Lower leg skin (tissue), 4 donors: Measurements from ENCODE around the gene HLA-DMB. TPM values are rescaled to one million over a fixed set of nuclear protein-coding genes. Genes with fewer than 3 reads are reported as not detected.
A peak's percentile ranks its signal among the peaks of the same experiment; 100 is the strongest.

Experiments
- DNase-seq, 2 donors: peaks; one replicate each; pipeline ENCODE4 v3.0.0-alpha.2; 2019; ENCODE audit warnings: low spot score in 2 of 2
- H3K4me3 ChIP-seq: fragments of 200-600 bp; sonication (generic); 2 replicates; pipeline ENCODE4 v1.5.1; 2017; ENCODE audit warnings: mild to moderate bottlenecking, low read depth; ENCODE audit not compliant: poor library complexity, severe bottlenecking
- POLR2A ChIP-seq, 2 donors: fragments of 450-650 bp; IDR thresholded peaks; one replicate each; pipeline ENCODE4 v1.6.1; 2016 to 2017; ENCODE audit warnings: antibody characterized with exemption in 2 of 2, mild to moderate bottlenecking in 1 of 2, moderate library complexity in 1 of 2
- WGBS, 2 donors: methylation state at CpG; one replicate each; pipeline ENCODE4 v1.1.5; 2018; 5-methylcytosine and 5-hydroxymethylcytosine counted together
- intact Hi-C: fragments of 100-400 bp; cut with DNase I; formaldehyde crosslinking; loops from one replicate; pipeline ENCODE4 v1.15.0; 2023; ENCODE audit warnings: low total_unique reads
- total RNA-seq, 4 donors: library from RNA; depleted of rRNA; stranded (reverse); fragments of >200 nt; gene quantifications; one replicate each; pipeline ENCODE4 v1.1.0, GENCODE V29; 2016
- TF ChIP-seq, protein P1 (sequence below), 3 donors: fragments of 450-650 bp; IDR thresholded peaks; one replicate each; pipeline ENCODE4 v1.5.1; 2016; ENCODE audit warnings: antibody characterized with exemption in 3 of 3, mild to moderate bottlenecking in 3 of 3, moderate library complexity in 2 of 3

The HLA-DMB gene
- total RNA-seq, 4 donors from 2014 or later = 15.3 to 23.2 (median 18.4) TPM

GRCh38 chr6:32973144-32974015 is 32.6 kb upstream of the HLA-DMB start:
- 0% methylated on average over 23 of the region's 23 CpGs for WGBS, 2 donors
- DNase-seq = no peak
- H3K4me3 ChIP-seq = peak overlapping the region; percentile 95
- intact Hi-C loops = no loop called here
- no peak for TF ChIP-seq POLR2A (IDR thresholded peaks at IDR 0.05)
- TF ChIP-seq, protein P1, sequence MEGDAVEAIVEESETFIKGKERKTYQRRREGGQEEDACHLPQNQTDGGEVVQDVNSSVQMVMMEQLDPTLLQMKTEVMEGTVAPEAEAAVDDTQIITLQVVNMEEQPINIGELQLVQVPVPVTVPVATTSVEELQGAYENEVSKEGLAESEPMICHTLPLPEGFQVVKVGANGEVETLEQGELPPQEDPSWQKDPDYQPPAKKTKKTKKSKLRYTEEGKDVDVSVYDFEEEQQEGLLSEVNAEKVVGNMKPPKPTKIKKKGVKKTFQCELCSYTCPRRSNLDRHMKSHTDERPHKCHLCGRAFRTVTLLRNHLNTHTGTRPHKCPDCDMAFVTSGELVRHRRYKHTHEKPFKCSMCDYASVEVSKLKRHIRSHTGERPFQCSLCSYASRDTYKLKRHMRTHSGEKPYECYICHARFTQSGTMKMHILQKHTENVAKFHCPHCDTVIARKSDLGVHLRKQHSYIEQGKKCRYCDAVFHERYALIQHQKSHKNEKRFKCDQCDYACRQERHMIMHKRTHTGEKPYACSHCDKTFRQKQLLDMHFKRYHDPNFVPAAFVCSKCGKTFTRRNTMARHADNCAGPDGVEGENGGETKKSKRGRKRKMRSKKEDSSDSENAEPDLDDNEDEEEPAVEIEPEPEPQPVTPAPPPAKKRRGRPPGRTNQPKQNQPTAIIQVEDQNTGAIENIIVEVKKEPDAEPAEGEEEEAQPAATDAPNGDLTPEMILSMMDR (IDR thresholded peaks at IDR 0.05) = no peak

GRCh38 chr6:32972353-32973143 is 31.7 kb upstream of the HLA-DMB start:
- H3K4me3 ChIP-seq = peak overlapping the region; percentile 95
- 0% methylated on average over 56 to 68 of the region's 70 CpGs for WGBS, 2 donors
- intact Hi-C loops = no loop called here
- TF ChIP-seq, protein P1 (IDR thresholded peaks at IDR 0.05) = no peak
- TF ChIP-seq POLR2A (IDR thresholded peaks at IDR 0.05) = no peak
- DNase-seq = peak in 1 of 2 donors; percentile 88

DNA sequence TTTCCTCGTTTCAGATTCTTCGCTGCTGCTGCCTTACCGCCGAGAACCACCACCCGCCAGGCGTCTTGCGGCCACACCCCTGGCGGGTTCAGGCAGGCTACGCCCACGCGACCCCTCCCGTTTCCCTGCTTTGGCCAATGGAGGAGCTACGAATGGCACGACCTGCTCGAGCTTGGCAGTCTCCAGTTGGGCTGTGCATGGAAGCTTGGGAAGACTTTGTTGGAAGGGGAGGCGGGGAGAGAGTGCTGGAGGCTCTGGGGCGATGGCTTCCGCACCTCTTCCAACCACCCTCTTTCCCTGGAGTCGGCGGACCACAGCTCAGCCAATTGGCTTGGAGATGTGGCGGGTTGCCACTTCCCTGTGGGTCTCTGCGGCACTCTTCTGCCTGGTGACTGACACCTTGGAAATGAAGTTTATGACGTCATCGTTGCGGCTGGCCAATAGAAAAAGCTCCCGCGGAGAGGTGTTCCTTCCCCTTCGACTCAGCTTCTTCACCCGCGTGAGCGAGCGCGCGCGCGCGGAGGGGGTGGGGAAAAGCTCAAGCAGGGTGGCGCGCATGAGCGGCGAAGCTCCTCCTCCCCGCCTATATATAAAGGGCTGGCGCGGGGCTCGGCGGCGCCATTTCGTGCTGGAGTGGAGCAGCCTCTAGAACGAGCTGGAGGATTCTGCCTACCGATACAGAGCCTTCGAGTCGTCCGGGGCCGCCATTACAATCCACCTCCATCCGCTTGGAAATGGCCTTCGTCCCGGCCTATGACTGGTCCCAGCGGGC is 30.9 kb upstream of the HLA-DMB start:
- intact Hi-C loops = no loop called here
- H3K4me3 ChIP-seq = peak overlapping the region; percentile 95
- 0% methylated on average over 24 to 41 of the region's 58 CpGs for WGBS, 2 donors
- TF ChIP-seq, protein P1 (IDR thresholded peaks at IDR 0.05) = no peak
- peak in 1 of 2 donors; percentile 99 for TF ChIP-seq POLR2A (IDR thresholded peaks at IDR 0.05)
- peak; percentile 100 for DNase-seq

GRCh38 chr6:32971242-32971580 is 30.4 kb upstream of the HLA-DMB start:
- intact Hi-C loops = no loop called here
- no peak for TF ChIP-seq POLR2A (IDR thresholded peaks at IDR 0.05)
- TF ChIP-seq, protein P1 (IDR thresholded peaks at IDR 0.05) = no peak

DNA sequence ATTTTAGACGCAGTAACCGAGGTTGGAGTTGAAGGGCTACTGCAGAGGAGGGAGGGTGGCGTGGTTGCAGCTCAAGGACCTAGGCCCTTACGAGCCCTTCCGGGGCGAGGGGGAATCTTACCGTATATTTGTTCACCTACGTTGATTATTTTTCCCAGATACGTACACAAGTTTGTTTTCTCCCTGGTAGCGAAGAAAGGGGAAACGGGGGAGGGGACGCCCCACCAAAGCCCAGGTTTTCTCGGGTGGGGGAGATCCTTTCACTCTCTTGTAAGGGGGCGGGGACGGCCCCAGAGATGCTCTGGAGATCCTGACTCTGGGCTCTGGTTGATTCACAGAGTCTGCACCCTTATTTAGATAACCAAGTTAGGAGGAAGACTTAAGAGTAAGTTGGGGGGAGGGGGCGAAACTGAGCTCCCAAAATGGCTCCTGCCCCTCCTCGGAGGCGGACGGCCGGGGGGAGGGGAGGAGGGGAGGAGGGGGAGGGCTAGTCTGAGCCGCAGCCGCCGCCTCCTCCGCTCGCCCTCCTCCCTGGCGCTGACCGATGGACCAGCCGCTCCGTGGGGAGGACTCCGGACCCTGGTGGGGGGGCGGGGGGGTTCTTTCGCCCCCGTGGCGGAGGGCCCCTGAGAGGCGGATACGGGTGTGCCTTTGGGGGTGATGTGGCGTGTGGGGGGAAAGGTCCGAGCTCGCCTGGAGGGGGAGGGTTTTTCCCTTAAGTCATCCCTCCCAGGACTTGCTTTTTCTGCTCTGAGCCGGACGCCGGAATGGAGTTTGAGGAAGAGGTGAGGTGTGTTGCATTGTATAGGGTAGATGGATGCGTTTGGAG is 29.8 kb upstream of the HLA-DMB start:
- TF ChIP-seq POLR2A (IDR thresholded peaks at IDR 0.05) = no peak
- TF ChIP-seq, protein P1 (IDR thresholded peaks at IDR 0.05) = no peak
- peak; percentile 87 to 96 for DNase-seq
- intact Hi-C loops = no loop called here
- 1 to 2% methylated on average over 25 to 43 of the region's 43 CpGs for WGBS, 2 donors
- peak overlapping the region; percentile 88 for H3K4me3 ChIP-seq

More at GRCh38 chr6:32971242-32971580, 30.4 kb upstream of the HLA-DMB start:
- WGBS, 2 donors = 0% methylated on average over 15 of the region's 15 CpGs
- no peak for DNase-seq
- peak overlapping the region; percentile 88 for H3K4me3 ChIP-seq
